BLaER1 treated with 17β-estradiol and CSF1 and Interleukin-3, amounts not matched to agents 10 nM and 100 nM (cell line): ENCODE data around the gene XAGE3.
"Not testable (repeated sequence)": the region's sequence is repeated elsewhere in the genome, so short reads cannot be mapped to it uniquely, and the experiment has no call there.

Experiments
- H3K27ac ChIP-seq, 11 experiments: shearing (Covaris generic); formaldehyde crosslinking; 2 replicates each; pipeline ENCODE4 v1.8.1; 2022
- H3K27me3 ChIP-seq, 11 experiments: shearing (Covaris generic); formaldehyde crosslinking; 2 replicates each; pipeline ENCODE4 v1.8.1; 2022
- H3K36me3 ChIP-seq, 11 experiments: shearing (Covaris generic); formaldehyde crosslinking; 2 replicates each; pipeline ENCODE4 v1.8.1; 2022
- H3K4me1 ChIP-seq, 10 experiments: shearing (Covaris generic); formaldehyde crosslinking; 2 replicates each; pipeline ENCODE4 v1.8.1; 2022
- H3K4me2 ChIP-seq, 11 experiments: shearing (Covaris generic); formaldehyde crosslinking; 2 replicates each; pipeline ENCODE4 v1.8.1; 2022
- H3K4me3 ChIP-seq, 10 experiments: shearing (Covaris generic); formaldehyde crosslinking; 2 replicates each; pipeline ENCODE4 v1.8.1; 2022
- H3K9ac ChIP-seq, 11 experiments: shearing (Covaris generic); formaldehyde crosslinking; 2 replicates each; pipeline ENCODE4 v1.8.1; 2022
- H3K9me3 ChIP-seq, 11 experiments: shearing (Covaris generic); formaldehyde crosslinking; replicated peaks in 1 of 11; 2 replicates each; pipeline ENCODE4 v1.8.1; 2022
- H4K20me1 ChIP-seq, 11 experiments: shearing (Covaris generic); formaldehyde crosslinking; 2 replicates each; pipeline ENCODE4 v1.8.1; 2022
- Cebpa-rat ChIP-seq, 11 experiments: shearing (Covaris generic); IDR thresholded peaks; 2 replicates each; pipeline ENCODE4 v1.8.1; 2022

The XAGE3 gene

GRCh38 chrX:52875436-52875835 is 7.6 kb upstream of the XAGE3 start:
- H3K9ac ChIP-seq, H3K4me1 ChIP-seq, H3K9me3 ChIP-seq, H3K4me2 ChIP-seq, H3K27ac ChIP-seq, H4K20me1 ChIP-seq, H3K4me3 ChIP-seq, H3K36me3 ChIP-seq: not testable (repeated sequence)
- peaks cover 56 to 82% (median 74%) of the 10 kb centered on the region in 11 experiments for H3K27me3 ChIP-seq

GRCh38 chrX:52874661-52875060 is 6.8 kb upstream of the XAGE3 start:
- Histone ChIP-seq H3K27me3 (peaks cover 64 to 90% (median 81%) of the 10 kb centered on the region in 11 experiments), H3K4me1 (no peaks in the 10 kb centered on the region), H3K9me3 (peaks cover 0 to 7% (median 0%) of the 10 kb centered on the region in 11 experiments; a peak in 1 of 22 replicates), H3K4me2 (no peak overlapping the region), H4K20me1 (peaks cover 0 to 6% (median 0%) of the 10 kb centered on the region in 11 experiments; a peak in 3 of 22 replicates), H3K36me3 (no peaks in the 10 kb centered on the region), H3K9ac (no peak overlapping the region), H3K27ac (no peak overlapping the region), H3K4me3 (no peak overlapping the region)
- TF ChIP-seq Cebpa-rat (IDR thresholded peaks at IDR 0.05) = no peak

- H4K20me1 ChIP-seq, H3K4me2 ChIP-seq, H3K4me1 ChIP-seq, H3K9ac ChIP-seq, H3K4me3 ChIP-seq, H3K9me3 ChIP-seq, H3K36me3 ChIP-seq, H3K27ac ChIP-seq: not testable (repeated sequence)
- peaks cover 72 to 92% (median 84%) of the 10 kb centered on the region in 11 experiments for H3K27me3 ChIP-seq
Measured at GRCh38 chrX:52873825-52874224, 5.9 kb upstream of the XAGE3 start.

- TF ChIP-seq Cebpa-rat (IDR thresholded peaks at IDR 0.05) = no peak
- Histone ChIP-seq H3K4me2 (no peak overlapping the region), H3K4me3 (no peak overlapping the region), H4K20me1 (peaks cover 0 to 6% (median 0%) of the 10 kb centered on the region in 11 experiments; a peak in 3 of 22 replicates), H3K27me3 (peaks cover 79 to 96% (median 92%) of the 10 kb centered on the region in 11 experiments), H3K9me3 (peaks cover 0 to 7% (median 0%) of the 10 kb centered on the region in 11 experiments; a peak in 2 of 22 replicates), H3K36me3 (no peaks in the 10 kb centered on the region), H3K4me1 (no peaks in the 10 kb centered on the region), H3K9ac (no peak overlapping the region), H3K27ac (no peak overlapping the region)
Measured at GRCh38 chrX:52870046-52870445, 2.2 kb upstream of the XAGE3 start.

- Histone ChIP-seq H4K20me1 (peaks cover 0 to 6% (median 0%) of the 10 kb centered on the region in 11 experiments; a peak in 3 of 22 replicates), H3K4me1 (no peaks in the 10 kb centered on the region), H3K36me3 (no peaks in the 10 kb centered on the region), H3K9me3 (peaks cover 0 to 7% (median 0%) of the 10 kb centered on the region in 11 experiments; a peak in 2 of 22 replicates), H3K27ac (no peak overlapping the region), H3K4me2 (no peak overlapping the region), H3K4me3 (no peak overlapping the region), H3K27me3 (peaks cover 88 to 97% (median 96%) of the 10 kb centered on the region in 11 experiments), H3K9ac (no peak overlapping the region)
- no peak for TF ChIP-seq Cebpa-rat (IDR thresholded peaks at IDR 0.05)
Measured at GRCh38 chrX:52865343-52865998, 2.4 kb downstream of the XAGE3 start.

GRCh38 chrX:52856991-52857525 is 10.8 kb downstream of the XAGE3 start:
- H3K4me3 ChIP-seq, H3K9ac ChIP-seq, H3K4me2 ChIP-seq, H3K36me3 ChIP-seq, H4K20me1 ChIP-seq, H3K27ac ChIP-seq: not testable (repeated sequence)
- Histone ChIP-seq H3K4me1 (peaks cover 0 to 20% (median 7%) of the 10 kb centered on the region in 10 experiments; a peak in 10 of 20 replicates), H3K27me3 (peaks cover 69 to 78% (median 75%) of the 10 kb centered on the region in 11 experiments), H3K9me3 (peaks cover 0 to 19% (median 0%) of the 10 kb centered on the region in 11 experiments; a peak in 5 of 22 replicates)

- Histone ChIP-seq H3K9me3 (peaks cover 0 to 21% (median 7%) of the 10 kb centered on the region in 11 experiments; a peak in 2 of 22 replicates), H3K27me3 (peaks cover 78 to 97% (median 94%) of the 10 kb centered on the region in 11 experiments), H4K20me1 (peaks cover 0 to 5% (median 0%) of the 10 kb centered on the region in 11 experiments; a peak in 1 of 22 replicates), H3K4me2 (peak overlapping the region in 5 of 11 experiments; percentile 10 to 38 (median 28); a peak in 3 of 22 replicates), H3K4me1 (peaks cover 0 to 20% (median 7%) of the 10 kb centered on the region in 10 experiments; a peak in 10 of 20 replicates), H3K27ac (no peak overlapping the region), H3K9ac (no peak overlapping the region), H3K36me3 (no peaks in the 10 kb centered on the region), H3K4me3 (no peak overlapping the region)
- TF ChIP-seq Cebpa-rat (IDR thresholded peaks at IDR 0.05) = no peak
Measured at GRCh38 chrX:52852110-52852860, 15.6 kb downstream of the XAGE3 start.

- not testable (repeated sequence) for H3K36me3 ChIP-seq, H3K9ac ChIP-seq, H3K9me3 ChIP-seq, H3K4me3 ChIP-seq, H3K27ac ChIP-seq, H4K20me1 ChIP-seq, H3K4me1 ChIP-seq, H3K4me2 ChIP-seq
- H3K27me3 ChIP-seq = peaks cover 42 to 79% (median 60%) of the 10 kb centered on the region in 11 experiments
Measured at GRCh38 chrX:52843619-52844018, 24.3 kb downstream of the XAGE3 start.

- no peaks in the 10 kb centered on the region for H3K4me1 ChIP-seq
- TF ChIP-seq Cebpa-rat (IDR thresholded peaks at IDR 0.05) = no peak
Measured at GRCh38 chrX:52839137-52839536, 28.7 kb downstream of the XAGE3 start.

More at GRCh38 chrX:52839137-52839536, 28.7 kb downstream of the XAGE3 start:
- Histone ChIP-seq H3K4me2 (no peak overlapping the region), H3K36me3 (no peaks in the 10 kb centered on the region), H3K27me3 (peaks cover 35 to 56% (median 48%) of the 10 kb centered on the region in 11 experiments), H3K4me3 (no peak overlapping the region), H3K9ac (no peak overlapping the region), H3K9me3 (peaks cover 0 to 21% (median 7%) of the 10 kb centered on the region in 11 experiments; a peak in 11 of 22 replicates), H3K27ac (no peak overlapping the region), H4K20me1 (no peaks in the 10 kb centered on the region)
